H9 (cell line): ENCODE data around the gene ALKBH1. TPM values are rescaled to one million over a fixed set of nuclear protein-coding genes. Genes with fewer than 3 reads are reported as not detected.

Source experiments
- DNase-seq: peaks from one replicate; pipeline ENCODE4 v3.0.0-alpha.2; 2017
- H2AFZ ChIP-seq: one replicate; pipeline ENCODE4 v1.6.1; 2013; ENCODE audit warnings: mild to moderate bottlenecking, low read length, control low read depth, moderate library complexity
- H2AK5ac ChIP-seq: 2 replicates; pipeline ENCODE4 v1.6.1; 2013; ENCODE audit warnings: low read length, control low read depth, mixed read lengths; ENCODE audit not compliant: insufficient read length
- H2BK120ac ChIP-seq: one replicate; pipeline ENCODE4 v1.6.1; 2013; ENCODE audit warnings: low read depth, mild to moderate bottlenecking, low read length, control low read depth, inconsistent platforms; ENCODE audit not compliant: poor library complexity, severe bottlenecking
- H2BK12ac ChIP-seq: 2 replicates; pipeline ENCODE4 v1.6.1; 2013; ENCODE audit warnings: low read length, control low read depth, mixed read lengths, low read depth; ENCODE audit not compliant: insufficient read length
- H2BK15ac ChIP-seq: 2 replicates; pipeline ENCODE4 v1.6.1; 2013; ENCODE audit warnings: low read depth, low read length, control low read depth
- H2BK20ac ChIP-seq: one replicate; pipeline ENCODE4 v1.6.1; 2013; ENCODE audit warnings: low read depth, mild to moderate bottlenecking, low read length, control low read depth, inconsistent platforms; ENCODE audit not compliant: poor library complexity, severe bottlenecking
- H2BK5ac ChIP-seq: 2 replicates; pipeline ENCODE4 v1.6.1; 2013; ENCODE audit warnings: low read length, control low read depth, mixed read lengths; ENCODE audit not compliant: insufficient read length
- H3K14ac ChIP-seq: 2 replicates; pipeline ENCODE4 v1.6.1; 2013; ENCODE audit warnings: low read length, control low read depth; ENCODE audit not compliant: insufficient read depth
- H3K18ac ChIP-seq: 2 replicates; pipeline ENCODE4 v1.6.1; 2013; ENCODE audit warnings: low read depth, mild to moderate bottlenecking, mixed read lengths, low read length, control low read depth; ENCODE audit not compliant: insufficient read length
- H3K23ac ChIP-seq: 2 replicates; pipeline ENCODE4 v1.6.1; 2013; ENCODE audit warnings: low read length, control low read depth, mixed read lengths, low read depth; ENCODE audit not compliant: insufficient read length
- H3K23me2 ChIP-seq: 2 replicates; pipeline ENCODE4 v1.6.1; 2013; ENCODE audit warnings: low read depth, mild to moderate bottlenecking, mixed read lengths, low read length, control low read depth; ENCODE audit not compliant: insufficient read length, poor library complexity, severe bottlenecking
- H3K27ac ChIP-seq: 2 replicates; pipeline ENCODE4 v1.5.1; 2013; ENCODE audit warnings: low read length, control low read depth, mixed read lengths, low read depth; ENCODE audit not compliant: insufficient read length
- H3K27me3 ChIP-seq: 2 replicates; pipeline ENCODE4 v1.6.1; 2013; ENCODE audit warnings: low read length, control low read depth, inconsistent platforms; ENCODE audit not compliant: insufficient read depth
- H3K4ac ChIP-seq: 2 replicates; pipeline ENCODE4 v1.6.1; 2013; ENCODE audit warnings: low read depth, mild to moderate bottlenecking, control low read depth, inconsistent platforms, low read length, moderate library complexity
- H3K4me1 ChIP-seq: 2 replicates; pipeline ENCODE4 v1.6.1; 2013; ENCODE audit warnings: low read length, control low read depth, inconsistent platforms; ENCODE audit not compliant: insufficient read depth
- H3K4me2 ChIP-seq: 2 replicates; pipeline ENCODE4 v1.6.1; 2013; ENCODE audit warnings: low read length, control low read depth, mixed read lengths; ENCODE audit not compliant: insufficient read length, insufficient read depth
- H3K56ac ChIP-seq: 2 replicates; pipeline ENCODE4 v1.6.1; 2013; ENCODE audit warnings: low read depth, mild to moderate bottlenecking, mixed read lengths, low read length, control low read depth; ENCODE audit not compliant: insufficient read length
- H3K79me1 ChIP-seq: 2 replicates; pipeline ENCODE4 v1.6.1; 2013; ENCODE audit warnings: low read depth, mild to moderate bottlenecking, moderate library complexity, low read length, control low read depth, inconsistent platforms; ENCODE audit not compliant: insufficient read depth, poor library complexity, severe bottlenecking
- H3K79me2 ChIP-seq: 2 replicates; pipeline ENCODE4 v1.6.1; 2013; ENCODE audit warnings: low read length, control low read depth, inconsistent platforms; ENCODE audit not compliant: insufficient read depth
- H3K9ac ChIP-seq: 2 replicates; pipeline ENCODE4 v1.6.1; 2013; ENCODE audit warnings: low read length, control low read depth, mixed read lengths; ENCODE audit not compliant: insufficient read length; ENCODE audit errors: extremely low read depth
- H3K9me3 ChIP-seq: one replicate; pipeline ENCODE4 v1.6.1; 2013; ENCODE audit warnings: low read depth, low read length, inconsistent platforms; ENCODE audit not compliant: control insufficient read depth
- H3T11ph ChIP-seq: one replicate; pipeline ENCODE4 v1.6.1; 2013; ENCODE audit warnings: mild to moderate bottlenecking, low read length, control low read depth, inconsistent platforms
- H4K20me1 ChIP-seq: one replicate; pipeline ENCODE4 v1.6.1; 2013; ENCODE audit not compliant: control insufficient read depth, insufficient read length, insufficient read depth
- H4K5ac ChIP-seq: 2 replicates; pipeline ENCODE4 v1.6.1; 2013; ENCODE audit warnings: low read depth, mild to moderate bottlenecking, mixed read lengths, low read length, control low read depth; ENCODE audit not compliant: insufficient read length
- H4K8ac ChIP-seq: replicated peaks from 2 replicates; pipeline ENCODE4 v1.6.1; 2013; ENCODE audit warnings: low read length, control low read depth, mixed read lengths, low read depth; ENCODE audit not compliant: insufficient read length
- H4K91ac ChIP-seq: 2 replicates; pipeline ENCODE4 v1.6.1; 2013; ENCODE audit warnings: low read depth, mild to moderate bottlenecking, moderate library complexity, mixed read lengths, low read length, control low read depth; ENCODE audit not compliant: insufficient read length
- H3K27ac Mint-ChIP-seq, 3 experiments: 2 replicates in 2 of 3; 3 replicates in 1 of 3; pipeline ENCODE4 v1.8.0; 2020 to 2021; ENCODE audit warnings: mixed read lengths in 3 of 3, mild to moderate bottlenecking in 1 of 3, moderate library complexity in 1 of 3
- H3K27me3 Mint-ChIP-seq: 2 replicates; pipeline ENCODE4 v1.8.0; 2021; ENCODE audit warnings: low read depth, mild to moderate bottlenecking, moderate library complexity, mixed read lengths
- H3K36me3 Mint-ChIP-seq, 3 experiments: 2 replicates in 2 of 3; 3 replicates in 1 of 3; pipeline ENCODE4 v1.8.0; 2020 to 2021; ENCODE audit warnings: low read depth in 3 of 3, mixed read lengths in 3 of 3; ENCODE audit not compliant: insufficient read depth in 1 of 3
- H3K4me1 Mint-ChIP-seq, 2 experiments: 2 replicates each; pipeline ENCODE4 v1.8.0; 2020; ENCODE audit warnings: mixed read lengths in 2 of 2
- H3K4me3 Mint-ChIP-seq, 2 experiments: 2 replicates in 1 of 2; 3 replicates in 1 of 2; pipeline ENCODE4 v1.8.0; 2020 to 2021; ENCODE audit warnings: mild to moderate bottlenecking in 2 of 2, mixed read lengths in 2 of 2, moderate library complexity in 1 of 2
- H3K9me3 Mint-ChIP-seq, 2 experiments: 2 replicates in 1 of 2; 3 replicates in 1 of 2; pipeline ENCODE4 v1.8.0; 2020; ENCODE audit warnings: mild to moderate bottlenecking in 2 of 2, mixed read lengths in 2 of 2, moderate library complexity in 1 of 2
- CTCF ChIP-seq: fragments of 200-600 bp; sonication (generic); conservative IDR thresholded peaks from 3 replicates; pipeline ENCODE4 v1.8.0; 2021; ENCODE audit warnings: antibody characterized with exemption, mild to moderate bottlenecking
- WGBS: extraction: QIAGEN DNeasy Blood & Tissue Kit; methylation state at CpG from one replicate; pipeline ENCODE4 v1.1.7; 2013; ENCODE audit warnings: missing lambda C conversion rate, low lambda C conversion rate, mixed read lengths; ENCODE audit not compliant: insufficient read length; ENCODE audit errors: extremely low coverage; 5-methylcytosine and 5-hydroxymethylcytosine counted together
- total RNA-seq: library from RNA; stranded (reverse); gene quantifications from 2 replicates; pipeline ENCODE4 v1.2.1, GENCODE V29; 2021

ALKBH1 gene
- total RNA-seq, 1 experiment from 2014 or later: 18.7 TPM

DNA sequence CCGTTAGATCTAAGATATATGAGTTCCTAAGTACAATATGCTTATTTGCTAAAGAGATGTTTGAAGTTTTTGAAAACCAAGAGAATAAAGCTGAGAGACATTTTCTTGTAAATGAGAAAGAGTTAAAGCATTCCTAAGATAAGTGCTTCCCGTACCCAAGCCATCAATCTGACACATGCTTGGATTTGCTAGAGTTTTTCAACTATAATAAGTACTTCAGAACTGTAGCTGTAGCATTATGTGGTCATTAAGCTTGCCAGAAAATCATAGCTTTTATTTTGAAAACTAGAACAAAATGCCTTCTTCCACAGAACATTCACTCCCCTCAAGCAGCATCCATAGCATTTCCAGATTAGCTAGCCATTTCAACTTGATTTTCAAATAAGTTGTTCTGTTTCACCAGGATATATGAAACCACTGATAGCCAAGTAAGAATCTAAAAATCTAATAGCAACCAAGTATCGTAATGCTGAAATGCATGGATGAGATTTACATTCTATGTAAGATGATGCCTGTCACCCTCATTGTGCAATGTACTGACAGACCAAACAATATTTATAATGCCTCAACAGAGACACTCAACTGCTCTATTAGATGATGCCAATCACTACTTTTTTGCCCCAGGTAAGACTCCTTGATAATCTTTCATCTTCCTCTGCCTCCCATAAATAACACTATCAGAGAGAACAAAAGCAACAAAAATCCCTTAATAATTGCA is 45.1 kb upstream of the ALKBH1 start:
- no CpG with 5 or more reads among the region's 3 CpGs for WGBS
- no peak for DNase-seq
- TF ChIP-seq CTCF: no peak

More for the DNA sequence above, 45.1 kb upstream of the ALKBH1 start:
- no peak overlapping the region; a peak in 1 of 7 replicates for H3K27ac Mint-ChIP-seq
- Histone ChIP-seq H3K9me3 (no peaks in the 10 kb centered on the region), H3K9ac (no peak overlapping the region), H3K27ac (no peak overlapping the region), H2AFZ (no peak overlapping the region), H2BK15ac (no peak overlapping the region), H3K79me2 (peaks cover 3% of the 10 kb centered on the region; the same call in 1 of the 2 replicates), H2BK5ac (no peak overlapping the region), H2BK120ac (no peak overlapping the region), H3K23ac (no peak overlapping the region), H2AK5ac (no peak overlapping the region), H3K56ac (no peak overlapping the region), H4K91ac (no peak overlapping the region), H3K14ac (no peak overlapping the region), H3K79me1 (no peaks in the 10 kb centered on the region), H3K4me2 (no peak overlapping the region), H3K23me2 (no peaks in the 10 kb centered on the region), H3K18ac (no peak overlapping the region), H2BK20ac (no peak overlapping the region), H3K4me1 (no peaks in the 10 kb centered on the region), H4K5ac (no peak overlapping the region), H4K20me1 (no peaks in the 10 kb centered on the region), H3K27me3 (no peaks in the 10 kb centered on the region), H3K4ac (no peak overlapping the region), H3T11ph (no peak overlapping the region), H2BK12ac (no peak overlapping the region), H4K8ac (no peak overlapping the region)
- H3K9me3 Mint-ChIP-seq: peaks cover under 1 to 1% of the 10 kb centered on the region in 2 experiments; a peak in 1 of 5 replicates
- H3K4me1 Mint-ChIP-seq: no peaks in the 10 kb centered on the region
- no peak overlapping the region for H3K4me3 Mint-ChIP-seq
- H3K27me3 Mint-ChIP-seq: no peaks in the 10 kb centered on the region
- peaks cover 49 to 81% (median 63%) of the 10 kb centered on the region in 3 experiments for H3K36me3 Mint-ChIP-seq
